ENCODE measurements around the gene OR2H1.
"Not testable (repeated sequence)": the region's sequence is repeated elsewhere in the genome, so short reads cannot be mapped to it uniquely, and the experiment has no call there.

OR2H1 gene

GRCh38 chr6:29456971-29457370 is at the start of gene OR2H1, which contains the start of gene OR11A1:
TSS of gene OR2H1 (plus strand) at chr6:29457155. CDS start at chr6:29461770, 4,615 bp downstream.
TSS of gene OR11A1 (minus strand) at chr6:29457071. CDS start at chr6:29427641, 29,430 bp downstream.
- no peak within 1 kb of the TSS for H3K4me3 ChIP-seq (ENCODE audit: low read depth, low read length)

GRCh38 chr6:29414588-29414987 is 42.4 kb upstream of the OR2H1 start, which contains the start of gene OR12D1:
TSS of gene OR12D1 (plus strand) at chr6:29414928.
- no peak within 1 kb of the TSS for H3K4me3 ChIP-seq (ENCODE audit: low read depth, low read length)

GRCh38 chr6:29419516-29419915 is 37.4 kb upstream of the OR2H1 start:
- no peak overlapping the region for H3K4me3 ChIP-seq (ENCODE audit: low read depth, low read length)

- H3K4me3 ChIP-seq (ENCODE audit: low read depth, low read length) = no peak overlapping the region
Observed at GRCh38 chr6:29424168-29424567, 32.8 kb upstream of the OR2H1 start.

GRCh38 chr6:29424575-29424974 is 32.4 kb upstream of the OR2H1 start:
- H3K4me3 ChIP-seq (ENCODE audit: low read depth, low read length) = no peak overlapping the region

- no peak overlapping the region for H3K4me3 ChIP-seq (ENCODE audit: low read depth, low read length)
Observed at GRCh38 chr6:29425075-29425474, 31.9 kb upstream of the OR2H1 start.

- H3K4me3 ChIP-seq (ENCODE audit: low read depth, low read length) = no peak overlapping the region
Observed at GRCh38 chr6:29426654-29427053, 30.3 kb upstream of the OR2H1 start.

GRCh38 chr6:29436730-29437129 is 20.2 kb upstream of the OR2H1 start:
- H3K4me3 ChIP-seq (ENCODE audit: low read depth, low read length) = not testable (repeated sequence)

GRCh38 chr6:29439006-29439405 is 17.9 kb upstream of the OR2H1 start, which contains the start of gene OR10C1:
TSS of gene OR10C1 (plus strand) at chr6:29439306. CDS start at chr6:29440016, 710 bp downstream.
- H3K4me3 ChIP-seq (ENCODE audit: low read depth, low read length) = no peak within 1 kb of the TSS

GRCh38 chr6:29442719-29443118 is 14.2 kb upstream of the OR2H1 start:
- H3K4me3 ChIP-seq (ENCODE audit: low read depth, low read length) = no peak overlapping the region

- H3K4me3 ChIP-seq (ENCODE audit: low read depth, low read length) = not testable (repeated sequence)
Observed at GRCh38 chr6:29444031-29444430, 12.9 kb upstream of the OR2H1 start.

GRCh38 chr6:29447670-29448069 is 9.3 kb upstream of the OR2H1 start:
- no peak overlapping the region for H3K4me3 ChIP-seq (ENCODE audit: low read depth, low read length)

- no peak overlapping the region for H3K4me3 ChIP-seq (ENCODE audit: low read depth, low read length)
Observed at GRCh38 chr6:29451471-29452193, 5.3 kb upstream of the OR2H1 start.

GRCh38 chr6:29461021-29461814 is 4.3 kb downstream of the OR2H1 start:
- no peak overlapping the region for H3K4me3 ChIP-seq (ENCODE audit: low read depth, low read length)

- H3K4me3 ChIP-seq (ENCODE audit: low read depth, low read length) = no peak overlapping the region
Observed at GRCh38 chr6:29462022-29462421, 5.1 kb downstream of the OR2H1 start.

GRCh38 chr6:29465279-29465678 is 8.3 kb downstream of the OR2H1 start:
- H3K4me3 ChIP-seq (ENCODE audit: low read depth, low read length) = no peak overlapping the region

- no peak overlapping the region for H3K4me3 ChIP-seq (ENCODE audit: low read depth, low read length)
Observed at GRCh38 chr6:29465801-29466200, 8.8 kb downstream of the OR2H1 start.

GRCh38 chr6:29466241-29466640 is 9.3 kb downstream of the OR2H1 start:
- H3K4me3 ChIP-seq (ENCODE audit: low read depth, low read length) = no peak overlapping the region

- no peak overlapping the region for H3K4me3 ChIP-seq (ENCODE audit: low read depth, low read length)
Observed at GRCh38 chr6:29474996-29475395, 18.0 kb downstream of the OR2H1 start.

- no peak overlapping the region for H3K4me3 ChIP-seq (ENCODE audit: low read depth, low read length)
Observed at GRCh38 chr6:29477923-29478450, 21.0 kb downstream of the OR2H1 start.

- no peak overlapping the region for H3K4me3 ChIP-seq (ENCODE audit: low read depth, low read length)
Observed at GRCh38 chr6:29478740-29479139, 21.8 kb downstream of the OR2H1 start.

GRCh38 chr6:29479560-29479959 is 22.6 kb downstream of the OR2H1 start:
- no peak overlapping the region for H3K4me3 ChIP-seq (ENCODE audit: low read depth, low read length)
